Hippocampal formation (tissue), 2 donors: Measurements from ENCODE around the gene EPN3.
A peak's percentile ranks its signal among the peaks of the same experiment; 100 is the strongest.

Experiments
- DNase-seq, 2 donors: peaks; one replicate each; lab custom pipeline; 2025; lab: John Stamatoyannopoulos, UW

Gene EPN3

DNA sequence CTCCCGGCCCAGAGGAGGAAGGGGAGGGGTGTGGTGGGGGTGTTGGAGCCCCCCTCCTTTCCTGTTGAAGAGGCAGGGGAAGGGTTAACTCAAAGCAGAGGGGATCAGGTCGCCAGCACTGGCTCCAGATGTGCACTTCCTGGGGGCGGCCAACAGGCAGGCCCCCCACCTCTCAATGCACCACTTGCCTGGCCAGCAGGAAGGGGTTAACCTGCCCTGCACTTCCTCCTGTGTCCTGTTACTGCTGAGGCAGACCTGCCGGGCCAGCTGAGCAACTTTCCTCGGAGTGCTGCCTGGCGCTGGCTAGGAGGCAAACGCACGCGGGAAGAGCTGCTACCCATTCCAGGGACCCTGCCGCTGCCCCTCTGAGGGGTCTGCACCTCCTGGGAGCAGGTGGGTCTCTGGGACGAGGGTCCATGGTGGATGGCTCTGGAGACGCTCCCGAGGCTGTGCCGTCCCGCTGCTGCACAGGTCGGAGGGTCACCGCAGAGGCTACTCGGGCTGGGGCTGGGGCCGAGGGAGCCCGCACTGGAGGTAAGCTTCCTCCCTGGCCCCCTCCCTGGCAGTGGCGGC is at the start of gene EPN3:
EPN3 (plus strand) TSS at position 284 of the 573 bp plus-strand sequence. CDS start 3,822 bp downstream, outside the sequence.
- DNase-seq, result no peak

DNA sequence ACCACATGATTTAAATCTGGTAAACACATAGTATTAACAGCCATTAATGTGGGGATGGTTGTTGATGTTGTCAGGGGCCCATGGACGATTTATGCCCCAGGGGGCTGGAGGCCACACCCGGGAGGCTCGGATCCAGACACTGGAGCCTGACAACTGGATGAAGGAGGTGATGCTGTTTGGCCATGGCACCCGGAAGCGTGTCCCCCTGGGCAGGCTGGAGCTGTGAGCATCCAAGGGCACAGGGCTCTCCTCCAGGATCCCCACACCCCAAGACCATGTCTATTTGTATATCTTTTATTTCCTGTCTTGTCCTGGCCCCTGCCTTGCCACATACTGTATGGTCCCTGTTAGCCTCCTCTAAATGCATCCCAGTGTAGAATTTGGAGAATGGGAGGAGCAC is 49.3 kb upstream of the EPN3 start:
- DNase-seq, result no peak

DNA sequence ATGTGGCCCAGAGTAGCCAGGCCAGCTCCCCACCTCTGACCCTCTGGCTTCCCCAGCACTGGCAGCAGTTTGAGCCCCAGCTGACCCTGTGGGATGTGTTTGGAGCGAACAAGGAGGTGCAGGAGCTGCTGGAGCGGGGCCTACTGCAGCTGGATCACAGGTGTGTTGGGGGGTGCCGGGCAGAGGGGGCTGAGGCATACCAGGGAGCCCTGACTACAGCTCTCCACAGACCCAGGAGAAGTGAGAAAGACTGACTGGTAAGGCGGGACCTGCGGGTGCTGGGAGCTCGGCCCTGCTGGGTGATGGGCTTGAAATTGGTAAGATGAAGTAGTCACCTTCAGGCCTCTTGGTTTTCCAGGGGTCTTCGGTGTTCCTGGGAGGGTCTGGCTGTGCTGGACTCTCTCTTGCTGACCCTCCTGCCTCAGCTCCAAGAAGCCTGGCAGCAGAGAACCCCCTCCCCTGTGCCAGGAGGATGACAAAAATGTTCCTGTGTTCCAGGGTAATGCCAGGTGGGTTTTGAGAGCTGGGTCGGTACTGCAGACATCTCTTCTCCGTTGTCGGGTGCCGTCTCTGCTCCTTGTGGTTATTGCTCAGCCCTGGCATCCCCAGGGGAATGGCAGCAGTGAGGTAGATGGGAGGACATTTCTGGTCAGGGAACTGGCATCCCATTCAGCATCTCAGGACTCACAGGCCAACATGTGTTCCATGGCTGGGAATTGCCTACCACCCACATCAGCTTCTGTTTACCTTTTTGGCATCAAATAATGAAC is 48.0 kb upstream of the EPN3 start:
- DNase-seq, result no peak

DNA sequence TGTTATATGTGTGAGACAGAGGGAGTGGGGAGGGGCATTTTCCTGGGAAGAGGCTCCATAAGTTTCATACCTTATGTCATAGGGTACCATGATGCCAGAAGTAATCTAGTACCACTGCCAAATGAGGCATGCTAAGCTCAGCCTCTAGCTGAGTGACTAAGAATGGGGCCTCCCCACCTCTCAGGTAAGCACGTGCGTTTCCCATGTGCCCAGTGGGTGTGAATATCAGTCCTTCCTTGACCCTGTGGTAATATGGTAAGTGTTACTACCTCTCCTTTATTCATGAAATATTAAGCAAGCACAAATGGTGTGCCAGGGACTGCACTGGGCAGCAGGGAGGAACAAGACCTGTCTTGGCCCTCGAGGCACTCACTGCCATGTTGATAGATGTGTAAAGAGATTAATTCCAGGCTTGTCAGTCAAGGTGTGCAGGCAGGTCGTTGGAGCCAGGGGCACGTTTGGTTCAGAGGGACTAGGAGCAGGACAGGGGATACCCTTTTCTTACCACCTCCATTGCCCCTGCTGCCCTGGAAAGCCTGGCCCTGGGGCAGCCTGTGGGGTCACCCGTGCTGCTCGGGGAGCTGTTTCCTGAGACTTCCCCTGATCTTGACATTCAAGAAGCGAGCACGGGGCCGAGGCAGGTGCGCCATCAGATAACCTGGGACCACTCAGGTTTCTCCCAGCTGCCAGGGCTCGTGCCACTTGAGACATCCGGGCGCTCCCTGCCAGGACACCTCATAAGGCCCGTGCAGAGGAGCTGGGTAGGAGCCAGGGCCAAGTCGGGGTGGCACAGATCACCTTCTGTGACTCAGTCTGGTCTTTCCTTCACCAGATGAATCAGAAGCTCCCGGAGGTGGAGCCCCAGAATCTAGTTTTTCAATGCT is 45.1 kb upstream of the EPN3 start:
- DNase-seq, result no peak

DNA sequence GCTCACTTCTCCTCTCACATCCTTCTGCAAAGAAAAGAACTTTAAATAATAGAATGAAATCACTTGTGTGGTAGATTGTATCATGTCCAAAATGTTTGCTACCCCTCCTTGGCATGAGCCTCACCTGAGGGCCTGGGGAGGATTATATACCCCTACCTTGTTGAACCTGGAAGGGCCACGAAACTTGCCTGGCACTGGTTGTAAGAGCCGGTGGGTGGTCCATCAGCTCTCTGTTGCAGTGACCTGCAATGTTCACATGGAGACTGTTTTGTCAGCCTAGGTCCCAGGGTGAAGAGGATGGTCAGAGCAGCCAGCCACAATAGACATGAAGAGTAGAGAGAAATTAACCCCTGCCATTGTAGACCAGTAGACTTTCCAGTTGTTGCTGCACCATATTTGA is 43.7 kb upstream of the EPN3 start:
- no peak for DNase-seq

DNA sequence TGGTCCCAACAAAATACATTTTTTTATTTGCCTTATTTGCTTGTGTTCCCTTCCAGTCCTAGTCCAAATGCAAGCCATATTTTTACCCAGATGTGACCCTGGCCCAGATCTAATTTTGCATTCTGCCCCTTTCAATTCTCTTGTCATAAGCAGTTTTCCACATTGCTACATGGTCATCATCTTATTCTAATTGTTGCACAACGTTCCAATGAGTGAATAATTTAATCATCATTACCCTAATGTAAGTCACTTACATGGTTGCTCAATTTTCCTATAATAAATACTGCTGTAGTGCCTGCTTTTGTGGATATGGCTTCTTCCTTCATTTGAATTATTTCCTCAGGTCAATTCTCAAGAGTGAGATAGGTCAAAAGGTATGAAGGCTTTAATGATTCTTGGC is 41.0 kb upstream of the EPN3 start:
- no peak for DNase-seq

DNA sequence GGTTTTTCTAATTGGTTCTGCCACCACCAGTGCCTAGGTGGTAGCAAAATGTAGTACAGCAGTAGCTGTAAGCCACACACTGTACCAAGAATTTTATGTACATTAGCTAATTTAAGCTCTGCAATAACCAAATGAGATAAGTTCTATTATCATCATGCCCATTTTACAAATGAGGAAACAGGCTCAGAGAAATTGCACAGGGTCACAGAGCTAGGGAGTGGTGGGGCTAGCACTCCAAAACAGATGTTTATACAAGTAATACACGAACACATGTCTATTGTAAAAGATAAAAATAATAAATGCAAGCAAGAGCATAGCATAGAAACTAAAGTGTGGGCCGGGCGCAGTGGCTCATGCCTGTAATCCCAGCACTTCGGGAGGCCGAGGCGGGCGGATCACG is 40.3 kb upstream of the EPN3 start:
- no peak for DNase-seq

DNA sequence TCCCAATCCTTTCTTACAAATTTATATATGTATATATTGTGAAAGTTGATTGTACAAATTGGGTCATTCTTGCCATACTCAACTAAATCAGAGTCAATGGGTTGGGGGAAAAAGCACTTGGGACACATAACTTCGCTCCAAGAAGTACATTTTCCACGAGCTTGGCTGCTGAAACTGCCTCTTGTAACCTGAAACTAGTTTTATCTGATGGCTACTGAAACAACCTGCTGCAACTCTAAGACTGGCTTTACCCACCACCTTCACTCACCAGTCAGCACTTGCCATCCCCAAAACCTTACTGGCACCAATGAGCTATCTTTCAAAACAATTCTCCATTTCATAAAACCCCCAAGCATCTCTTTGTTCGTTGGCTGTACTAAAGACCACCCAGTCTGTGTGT is 38.8 kb upstream of the EPN3 start:
- DNase-seq, result no peak

DNA sequence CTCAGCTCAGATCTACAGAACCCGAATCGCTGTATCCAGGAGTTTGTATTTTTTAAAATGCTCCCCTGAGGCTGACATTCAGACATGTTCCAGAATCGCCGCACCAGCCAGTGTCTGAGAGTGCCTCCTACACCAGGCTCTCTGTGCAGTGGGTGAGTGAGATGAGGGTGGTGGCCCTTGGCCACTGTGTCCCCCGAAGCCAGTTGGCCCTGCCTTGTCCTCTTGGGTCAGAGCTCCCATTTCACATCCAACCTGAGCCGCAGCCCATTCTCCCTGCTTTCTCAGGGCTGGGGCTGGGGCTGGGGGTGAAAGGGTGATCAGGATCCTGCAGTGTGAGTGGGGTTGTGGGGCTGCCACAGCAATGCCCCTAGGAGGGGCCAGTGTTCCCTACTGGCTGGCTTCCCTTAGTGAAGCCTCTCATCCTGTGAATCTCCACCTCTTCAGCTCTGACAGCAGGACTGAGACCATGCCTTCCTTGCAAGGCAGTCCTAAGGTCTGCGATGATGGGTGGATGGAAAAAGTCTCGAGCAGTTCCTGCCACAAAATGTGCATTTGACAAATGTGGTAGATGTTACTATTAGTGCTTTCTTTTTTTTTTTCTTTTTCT is 37.2 kb upstream of the EPN3 start:
- no peak for DNase-seq

DNA sequence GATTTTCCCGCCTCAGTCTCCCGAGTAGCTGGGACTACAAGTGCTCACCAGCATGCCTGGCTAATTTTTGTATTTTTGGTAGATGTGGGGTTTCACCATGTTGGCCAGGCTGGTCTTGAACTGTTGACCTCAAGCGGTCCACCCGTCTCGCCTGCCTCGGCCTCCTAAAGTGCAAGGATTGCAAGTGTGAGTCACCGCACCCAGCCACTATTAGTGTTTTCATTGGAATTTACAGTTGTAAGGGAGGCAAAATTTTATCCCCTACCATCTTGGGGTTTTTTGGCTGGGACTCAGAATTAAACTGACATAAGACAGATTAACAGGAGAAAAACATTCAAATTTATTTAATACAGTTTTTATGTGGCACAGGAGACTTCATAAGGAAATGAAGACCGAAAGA is 36.6 kb upstream of the EPN3 start:
- DNase-seq, result no peak

DNA sequence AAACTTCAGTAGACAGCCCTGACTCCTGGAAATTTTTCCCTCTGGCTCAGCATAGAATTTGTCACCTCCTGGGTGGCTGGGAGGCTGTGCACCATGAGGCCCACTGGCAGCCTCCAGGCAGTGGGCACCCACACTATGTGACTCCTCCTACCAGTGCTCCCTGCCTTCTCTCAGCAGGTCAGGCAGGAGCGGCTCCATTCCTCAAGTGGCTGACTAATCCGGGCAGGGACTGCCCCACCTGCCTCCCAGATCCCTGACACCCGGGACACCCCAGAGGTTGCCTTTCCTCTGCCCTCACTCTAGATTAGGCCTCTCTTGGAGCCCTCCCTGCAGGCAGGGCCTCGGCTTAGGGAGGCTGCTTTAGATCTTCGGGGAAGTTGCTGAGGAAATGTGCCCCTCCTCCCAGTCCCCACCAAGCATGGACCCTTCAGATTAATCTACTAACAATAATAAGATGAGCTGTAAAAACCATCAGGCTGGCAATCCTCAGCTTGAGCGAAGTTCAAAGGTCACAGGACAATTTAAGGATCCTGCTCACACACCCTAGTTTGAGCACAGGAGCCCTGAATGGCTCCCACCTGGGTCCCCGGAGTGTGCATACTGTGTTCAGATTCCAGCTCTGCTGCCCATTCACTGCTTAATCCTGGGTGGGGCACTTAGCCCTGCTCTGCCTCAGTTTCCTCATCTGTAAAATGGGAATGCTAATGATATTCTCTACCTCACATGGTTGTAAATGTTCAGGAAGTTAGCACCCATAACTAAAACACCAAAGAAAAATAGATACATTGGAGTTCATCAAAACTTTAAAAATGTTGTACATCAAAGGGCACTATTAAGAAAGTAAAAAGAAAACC is 34.3 kb upstream of the EPN3 start:
- no peak for DNase-seq

DNA sequence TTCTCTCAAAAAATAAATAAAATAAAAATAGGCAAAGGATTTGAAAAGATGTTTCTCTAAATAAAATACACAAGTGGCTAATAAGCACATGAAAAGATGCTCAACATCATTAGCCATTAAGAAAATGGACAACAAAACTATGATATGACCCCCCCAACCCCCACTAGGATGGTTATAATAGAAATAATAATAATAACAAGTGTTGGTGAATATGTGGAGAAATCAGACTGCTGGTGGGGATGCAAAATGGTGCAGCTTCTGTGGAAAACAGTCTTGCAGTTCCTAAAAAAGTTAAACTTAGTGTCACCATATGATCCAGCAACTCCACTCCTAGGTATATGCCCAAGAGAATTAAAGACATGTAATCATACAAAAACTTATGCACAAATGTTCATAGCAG is 33.3 kb upstream of the EPN3 start:
- DNase-seq, result no peak

DNA sequence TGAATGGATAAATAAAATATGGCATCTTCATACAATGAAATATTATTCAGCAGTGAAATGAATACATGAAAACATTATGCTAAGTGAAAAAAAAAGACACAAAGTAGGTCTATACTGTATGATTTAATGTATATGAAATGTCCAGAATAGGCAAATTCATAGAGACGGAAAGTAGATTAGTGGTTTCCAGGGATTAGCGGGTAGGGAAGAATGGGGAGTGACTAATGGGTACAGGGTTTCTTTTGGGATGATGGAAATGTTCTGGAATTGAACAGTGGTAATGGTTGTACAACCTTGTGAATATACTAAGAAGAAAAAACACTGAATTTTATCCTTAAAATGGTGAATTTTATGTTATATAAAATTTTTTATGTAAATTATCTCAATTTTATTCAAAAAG is 32.8 kb upstream of the EPN3 start:
- no peak for DNase-seq

DNA sequence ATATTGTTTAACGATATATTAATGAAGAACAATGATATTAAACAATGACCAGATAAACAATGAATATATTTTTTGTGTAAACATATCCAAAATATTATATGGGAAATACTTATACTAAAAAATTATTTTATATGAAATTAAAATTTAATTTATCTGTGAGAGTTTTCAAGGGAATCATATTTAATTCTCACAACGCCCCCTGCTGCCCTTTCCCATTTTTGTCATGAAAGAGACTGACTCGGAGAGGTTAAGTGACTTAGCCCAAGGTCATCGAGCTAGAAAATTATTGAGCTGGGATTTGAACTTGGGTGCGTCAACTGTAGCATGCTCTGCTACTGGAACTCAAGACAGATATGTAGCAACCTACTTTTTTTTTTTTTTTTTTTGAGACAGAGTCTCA is 31.5 kb upstream of the EPN3 start:
- DNase-seq, result no peak

DNA sequence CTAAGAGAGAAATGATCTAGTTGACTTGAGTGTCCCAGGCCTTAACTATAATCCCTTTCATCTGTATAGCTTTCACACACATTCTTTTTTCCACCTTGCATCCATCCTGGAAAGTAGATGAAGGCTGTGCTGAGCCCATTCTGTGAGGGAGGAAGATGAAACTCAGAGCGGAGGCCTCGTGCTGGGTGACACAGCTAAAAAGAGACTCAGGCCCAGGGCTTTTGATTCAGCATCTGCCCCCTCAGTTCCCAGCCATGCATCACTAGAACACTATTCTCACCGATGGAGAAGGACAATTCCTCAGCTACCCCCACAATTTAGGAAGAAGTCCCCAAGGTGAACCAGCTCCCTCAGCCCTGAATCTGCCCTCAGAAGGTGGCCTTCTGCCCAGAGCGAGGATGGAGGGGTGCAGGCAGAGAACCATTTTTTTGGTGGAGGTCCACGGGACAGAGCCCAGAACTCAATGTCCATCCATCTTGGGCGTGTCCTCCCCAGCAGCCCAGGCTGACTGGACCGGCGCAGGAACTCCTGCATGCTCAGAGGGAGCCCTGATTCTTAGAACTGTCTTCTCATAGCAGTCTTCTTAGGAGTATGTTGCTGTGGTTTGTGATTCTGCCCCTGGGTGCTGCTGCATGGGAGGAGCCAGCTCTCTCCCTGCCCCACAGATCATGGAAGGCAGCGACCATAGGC is 30.1 kb upstream of the EPN3 start:
- DNase-seq, result no peak

DNA sequence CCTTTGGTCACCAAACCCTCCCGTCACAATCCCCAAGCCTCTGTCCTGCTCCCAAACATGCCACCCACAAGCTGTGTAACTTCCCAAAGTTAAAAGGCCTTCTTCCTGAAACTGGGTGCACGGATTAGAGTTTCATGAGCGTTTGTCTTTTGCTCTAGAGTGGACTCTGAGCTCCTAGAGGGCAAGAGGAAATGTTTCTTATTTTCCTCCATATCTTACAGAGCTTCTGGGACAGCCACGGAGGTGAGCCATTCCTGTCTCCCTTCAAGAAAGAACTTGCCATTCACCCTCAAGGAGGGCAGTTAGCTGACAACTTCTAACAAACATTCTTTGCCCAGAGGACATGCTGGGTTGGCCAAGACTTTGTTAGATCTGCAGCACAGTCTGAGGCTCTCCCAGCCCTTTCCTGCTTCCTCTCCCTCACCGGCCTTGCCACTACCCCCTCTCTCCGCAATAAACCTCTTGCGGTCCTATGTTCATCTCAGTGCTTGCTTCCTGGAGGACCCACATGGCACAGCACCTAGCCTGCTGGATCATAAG is 26.9 kb upstream of the EPN3 start:
- DNase-seq, result no peak

DNA sequence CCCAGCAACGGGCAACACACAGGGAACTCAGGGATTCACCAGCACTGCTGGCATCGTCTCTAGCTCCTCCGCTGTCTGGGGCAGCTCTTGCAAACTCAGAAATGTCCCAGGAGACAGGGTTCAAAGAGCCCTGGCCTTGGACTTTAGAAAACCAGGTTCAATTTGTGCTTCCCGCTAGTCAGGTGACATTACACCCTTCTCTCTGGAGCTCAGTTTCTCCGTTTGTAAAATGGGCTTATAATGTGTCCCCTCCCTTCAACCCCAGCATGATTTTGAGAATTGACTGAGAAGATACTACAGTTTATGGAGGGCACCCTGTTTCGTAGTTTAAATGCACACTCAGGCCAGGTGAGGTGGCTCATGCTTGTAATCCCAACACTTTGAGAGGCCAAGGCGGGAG is 26.2 kb upstream of the EPN3 start:
- no peak for DNase-seq

DNA sequence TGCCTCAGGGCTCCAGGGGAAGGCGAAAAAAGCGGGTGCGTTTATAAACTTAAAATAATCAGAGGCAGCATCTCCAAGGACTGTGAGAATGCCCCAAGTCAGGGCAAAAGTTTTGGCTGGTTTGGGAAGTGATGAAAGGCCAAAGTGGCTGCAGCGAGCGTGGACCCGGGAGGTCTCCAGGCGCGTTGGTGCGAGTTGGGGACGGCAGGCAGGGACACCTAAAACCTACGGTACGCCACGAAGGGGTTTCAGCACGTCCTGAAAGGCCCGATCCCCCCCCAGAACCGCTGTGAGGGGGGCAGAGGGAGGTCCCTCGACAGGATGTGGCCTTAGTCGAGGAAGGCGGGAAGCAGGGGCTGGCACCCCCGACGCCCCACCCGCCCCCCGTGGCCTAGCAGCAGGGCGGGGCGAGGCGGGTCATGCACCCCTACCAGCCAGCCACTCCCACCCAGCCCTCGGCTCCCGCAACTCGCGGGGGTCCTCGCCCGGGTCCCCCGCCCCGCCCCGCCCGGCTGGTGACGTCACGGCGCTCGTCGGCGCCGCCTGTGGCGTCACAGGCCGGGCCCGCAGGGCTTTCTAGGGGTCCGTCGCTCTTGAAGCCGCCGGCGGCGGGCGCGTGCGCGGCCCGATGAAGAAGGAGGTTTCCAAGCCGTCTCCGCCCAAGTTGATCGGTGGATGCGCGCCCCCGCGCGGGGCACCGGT is 24.5 kb upstream of the EPN3 start, which contains the start of gene MYCBPAP:
MYCBPAP (plus strand) TSS at position 569 of the 702 bp plus-strand sequence. CDS start 236 bp downstream, outside the sequence.
- DNase-seq, result peak; percentile 48 to 62

DNA sequence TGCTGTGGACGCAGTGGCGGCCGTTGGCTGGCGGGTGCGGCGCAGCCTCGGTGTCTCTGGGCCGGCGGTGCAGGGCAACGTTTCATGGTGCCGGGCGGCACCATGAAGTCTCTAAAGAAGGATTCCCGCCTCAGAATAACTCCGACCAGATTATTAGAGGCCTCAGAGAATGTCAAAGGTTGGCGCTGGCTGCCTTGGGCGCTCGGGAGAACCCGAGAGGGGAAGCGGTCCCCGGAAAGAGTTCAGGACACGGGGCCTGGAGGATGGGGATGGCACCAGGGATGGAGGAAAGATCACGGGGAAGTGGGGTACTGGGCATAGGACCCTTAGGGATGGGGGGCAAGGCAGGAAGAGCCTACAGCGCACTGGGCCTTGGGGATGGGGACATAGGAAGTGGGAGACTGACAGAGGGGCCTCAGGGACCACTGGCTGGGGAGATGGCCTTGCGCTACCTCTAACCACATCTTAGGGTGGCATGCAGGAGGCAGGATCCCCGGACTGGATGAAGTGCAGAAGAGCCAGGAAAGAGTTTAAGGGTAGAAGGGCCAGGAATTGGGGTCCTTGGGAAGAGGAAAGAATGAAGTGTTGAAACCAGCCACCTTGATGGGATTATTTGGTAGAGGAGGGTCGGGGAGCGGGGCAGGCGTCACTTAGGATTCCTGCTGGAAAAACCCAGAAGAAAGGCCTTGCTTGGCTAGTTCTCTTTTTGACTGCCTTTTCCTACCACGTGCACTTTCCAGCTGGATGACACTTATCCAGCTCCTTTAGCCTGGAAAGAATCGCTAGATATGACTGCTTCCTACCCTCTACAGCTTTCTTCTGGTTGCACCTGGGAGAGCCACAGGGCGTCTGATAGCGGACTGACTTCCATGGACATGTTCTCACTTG is 23.7 kb upstream of the EPN3 start:
- no peak for DNase-seq
